PC-9 (cell line): Measurements from ENCODE around the gene PER2. TPM values are rescaled to one million over a fixed set of nuclear protein-coding genes. Genes with fewer than 3 reads are reported as not detected.

Experiments used
- BruUV-seq: library from RNA; stranded (reverse); fragments of 400-500 nt; replicated peaks from 2 replicates; lab custom pipeline; 2021; lab: Mats Ljungman, UMichigan
- CTCF ChIA-PET: fragments of 300-600 bp; sonication (Branson Sonifier 250); formaldehyde crosslinking; loops from one replicate; lab custom pipeline; 2022; ENCODE audit warnings: antibody characterized with exemption; lab: Charles Lee
- POLR2A ChIA-PET: fragments of 300-600 bp; sonication (Branson Sonifier 250); formaldehyde crosslinking; loops from one replicate; lab custom pipeline; 2022; ENCODE audit warnings: antibody characterized with exemption; ENCODE audit not compliant: unreplicated experiment; lab: Charles Lee
- DNase-seq, 2 experiments: peaks; one replicate each; pipeline versions ENCODE4 v3.0.0 to v3.0.0-alpha.2; 2015 to 2022; ENCODE audit warnings: mixed read lengths in 1 of 2
- H2AFZ ChIP-seq: fragments of 200-600 bp; sonication (generic); 2 replicates; pipeline ENCODE4 v1.8.1; 2017; ENCODE audit warnings: antibody characterized with exemption
- H3F3A ChIP-seq: fragments of 200-600 bp; sonication (generic); 2 replicates; pipeline ENCODE4 v1.8.1; 2017; ENCODE audit warnings: antibody characterized with exemption, mild to moderate bottlenecking, low read depth; ENCODE audit not compliant: insufficient read depth
- H3K27ac ChIP-seq: fragments of 200-600 bp; sonication (generic); 2 replicates; pipeline ENCODE4 v1.6.1; 2016; ENCODE audit warnings: mixed run types
- H3K27me3 ChIP-seq: fragments of 200-600 bp; sonication (generic); 2 replicates; pipeline ENCODE4 v1.6.1; 2016; ENCODE audit warnings: low read depth, mixed run types; ENCODE audit not compliant: insufficient read depth
- H3K36me3 ChIP-seq: fragments of 200-600 bp; sonication (generic); 2 replicates; pipeline ENCODE4 v1.6.1; 2016; ENCODE audit warnings: low read depth, mixed run types
- H3K4me1 ChIP-seq: fragments of 200-600 bp; sonication (generic); replicated peaks from 2 replicates; pipeline ENCODE4 v1.6.1; 2016; ENCODE audit warnings: mixed run types; ENCODE audit not compliant: insufficient read depth
- H3K4me2 ChIP-seq: fragments of 200-600 bp; sonication (generic); 2 replicates; pipeline ENCODE4 v1.6.1; 2017; ENCODE audit warnings: mixed run types
- H3K4me3 ChIP-seq: fragments of 200-600 bp; sonication (generic); 2 replicates; pipeline ENCODE4 v1.6.1; 2016; ENCODE audit warnings: mixed run types
- H3K79me2 ChIP-seq: fragments of 200-600 bp; sonication (generic); 2 replicates; pipeline ENCODE4 v1.6.1; 2017; ENCODE audit warnings: low read depth, mixed run types
- H3K9me2 ChIP-seq: fragments of 200-600 bp; sonication (generic); 2 replicates; pipeline ENCODE4 v1.8.1; 2017; ENCODE audit warnings: mild to moderate bottlenecking; ENCODE audit not compliant: insufficient read depth
- H3K9me3 ChIP-seq: fragments of 200-600 bp; sonication (generic); 2 replicates; pipeline ENCODE4 v1.8.1; 2016; ENCODE audit warnings: low read depth; ENCODE audit not compliant: insufficient read depth
- H4K20me1 ChIP-seq: fragments of 200-600 bp; sonication (generic); 2 replicates; pipeline ENCODE4 v1.8.1; 2017; ENCODE audit not compliant: insufficient read depth
- EZH2 ChIP-seq: fragments of 200-600 bp; sonication (generic); IDR thresholded peaks from 2 replicates; pipeline ENCODE4 v1.8.0; 2017; ENCODE audit warnings: antibody characterized with exemption, low read depth
- intact Hi-C: fragments of 100-400 bp; cut with micrococcal nuclease; formaldehyde crosslinking; loops from one replicate; pipeline ENCODE4 v1.10.0; 2022; ENCODE audit not compliant: unreplicated experiment
- total RNA-seq: library from RNA; stranded (reverse); gene quantifications from 2 replicates; pipeline ENCODE4 v1.2.3, GENCODE V29; 2021
- TF ChIP-seq, protein P1 (sequence below): fragments of 200-600 bp; sonication (generic); conservative IDR thresholded peaks from 2 replicates; pipeline ENCODE4 v1.6.1; 2017; ENCODE audit warnings: mixed run types, antibody characterized with exemption, mild to moderate bottlenecking, moderate library complexity

The PER2 gene
- total RNA-seq, 1 experiment from 2014 or later: 18.9 TPM

DNA sequence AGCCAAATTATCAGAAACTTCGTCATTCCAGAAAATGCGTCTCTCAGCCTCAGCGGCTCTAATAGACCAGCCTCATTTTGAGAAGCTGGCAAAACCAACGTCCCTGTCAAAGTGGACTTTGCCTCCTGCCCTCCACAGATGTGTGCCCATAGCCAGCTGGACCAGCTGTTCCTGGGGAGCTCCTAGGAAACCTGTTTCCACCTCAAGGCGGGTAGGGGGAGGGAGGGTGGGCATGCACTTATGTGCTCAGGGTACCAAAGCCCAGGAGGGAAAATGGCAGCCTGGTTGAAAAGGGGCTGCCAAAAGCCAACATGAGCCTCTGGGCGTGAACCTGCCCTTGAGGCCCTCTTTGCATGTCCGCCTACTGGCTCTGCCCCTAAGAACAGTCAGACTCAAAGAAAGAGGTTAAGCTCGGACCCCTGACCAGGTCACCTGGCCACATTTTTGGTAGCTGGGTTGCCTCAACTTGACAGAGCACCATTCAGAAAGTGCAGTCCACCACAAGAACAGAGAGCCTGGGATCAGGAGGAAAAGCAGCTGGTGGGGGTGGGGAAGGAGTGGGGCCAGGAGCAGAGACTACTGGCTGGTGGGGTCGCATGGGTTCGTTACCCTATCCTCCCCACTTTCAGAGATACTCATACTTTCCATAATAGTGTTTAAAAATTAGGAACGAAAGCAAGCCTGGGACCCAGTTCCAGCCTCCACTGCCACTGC lies 3.5 kb downstream of the PER2 start:
- H4K20me1 ChIP-seq: peaks cover 5% of the 10 kb centered on the region; the same call in 1 of the 2 replicates
- H3K27ac ChIP-seq: peak overlapping the region; percentile 85
- DNase-seq: no peak
- no peak overlapping the region for H2AFZ ChIP-seq
- peaks cover 43% of the 10 kb centered on the region for H3K4me1 ChIP-seq
- H3K4me3 ChIP-seq: peak overlapping the region; percentile 40; the same call in 1 of the 2 replicates
- intact Hi-C loops: loop anchor here (1.0 to 10.0 kb wide), 4 partner anchors 29 to 992 kb away; no protein-coding TSS in a partner anchor
- H3K9me2 ChIP-seq: no peaks in the 10 kb centered on the region
- TF ChIP-seq, protein P1, sequence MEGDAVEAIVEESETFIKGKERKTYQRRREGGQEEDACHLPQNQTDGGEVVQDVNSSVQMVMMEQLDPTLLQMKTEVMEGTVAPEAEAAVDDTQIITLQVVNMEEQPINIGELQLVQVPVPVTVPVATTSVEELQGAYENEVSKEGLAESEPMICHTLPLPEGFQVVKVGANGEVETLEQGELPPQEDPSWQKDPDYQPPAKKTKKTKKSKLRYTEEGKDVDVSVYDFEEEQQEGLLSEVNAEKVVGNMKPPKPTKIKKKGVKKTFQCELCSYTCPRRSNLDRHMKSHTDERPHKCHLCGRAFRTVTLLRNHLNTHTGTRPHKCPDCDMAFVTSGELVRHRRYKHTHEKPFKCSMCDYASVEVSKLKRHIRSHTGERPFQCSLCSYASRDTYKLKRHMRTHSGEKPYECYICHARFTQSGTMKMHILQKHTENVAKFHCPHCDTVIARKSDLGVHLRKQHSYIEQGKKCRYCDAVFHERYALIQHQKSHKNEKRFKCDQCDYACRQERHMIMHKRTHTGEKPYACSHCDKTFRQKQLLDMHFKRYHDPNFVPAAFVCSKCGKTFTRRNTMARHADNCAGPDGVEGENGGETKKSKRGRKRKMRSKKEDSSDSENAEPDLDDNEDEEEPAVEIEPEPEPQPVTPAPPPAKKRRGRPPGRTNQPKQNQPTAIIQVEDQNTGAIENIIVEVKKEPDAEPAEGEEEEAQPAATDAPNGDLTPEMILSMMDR: no peak
- no peak for TF ChIP-seq EZH2
- H3K27me3 ChIP-seq: no peaks in the 10 kb centered on the region
- H3K36me3 ChIP-seq: no peaks in the 10 kb centered on the region
- ChIA-PET POLR2A (interaction anchor here (0.5 kb wide), 1 partner anchor 81 kb away, joined by 7 read pairs; no protein-coding TSS in a partner anchor), CTCF (interaction anchor here (0.6 to 1.3 kb wide), 3 partner anchors 21 to 415 kb away, joined by 3 to 5 read pairs (median 4); no protein-coding TSS in a partner anchor)
- H3K9me3 ChIP-seq: no peaks in the 10 kb centered on the region
- peak overlapping the region; percentile 84 for H3K4me2 ChIP-seq
- H3F3A ChIP-seq: peaks cover 31% of the 10 kb centered on the region
- H3K79me2 ChIP-seq: peaks cover 58% of the 10 kb centered on the region
- BruUV-seq: no TSS peak

DNA sequence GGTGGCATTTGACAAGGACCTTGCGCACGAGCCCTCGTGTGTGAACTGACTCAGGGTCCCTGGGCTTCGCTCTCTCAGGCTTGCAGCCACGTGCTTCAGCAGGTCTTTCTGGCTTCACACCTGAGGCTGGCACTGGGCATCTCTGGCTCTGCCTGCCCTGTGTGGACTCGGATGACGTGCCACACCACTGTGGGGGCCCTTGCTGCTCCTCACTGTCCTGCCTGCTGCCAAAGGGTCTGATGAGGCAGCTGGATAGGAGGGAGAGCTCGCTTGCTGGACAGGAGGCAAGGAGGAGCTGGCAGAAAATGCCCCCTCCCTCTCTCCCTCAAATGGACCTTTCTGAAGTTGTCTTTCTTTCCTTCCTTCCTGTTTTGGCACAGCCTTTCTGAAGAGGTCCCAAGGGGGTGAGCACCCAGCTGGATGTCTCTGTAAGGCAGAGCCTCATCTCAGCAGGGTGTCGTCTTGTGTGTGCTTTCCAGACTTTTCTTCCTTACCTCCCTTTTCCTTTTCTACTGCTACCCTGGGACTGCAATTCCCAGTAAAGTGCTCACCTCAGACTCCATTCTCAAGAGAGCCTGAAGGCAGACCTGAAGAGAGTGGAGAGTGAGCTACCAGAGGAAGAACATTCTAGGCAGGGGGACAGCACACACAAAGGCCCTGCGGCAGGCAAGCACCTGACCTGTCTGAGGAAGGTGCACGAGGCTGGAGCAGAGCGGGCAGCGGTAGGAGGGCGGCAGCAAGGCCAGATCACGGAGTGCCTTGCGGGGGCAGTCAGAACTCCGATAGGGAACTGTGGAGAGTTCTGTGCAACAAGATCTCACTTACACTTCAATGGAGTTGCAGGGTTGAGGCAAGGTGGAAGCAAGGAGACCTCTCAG lies 5.3 kb downstream of the PER2 start:
- ChIA-PET POLR2A (no interaction called here), CTCF (interaction anchor here (0.7 kb wide), 1 partner anchor 22 kb away, joined by 3 read pairs; no protein-coding TSS in a partner anchor)
- Histone ChIP-seq H3K9me2 (no peaks in the 10 kb centered on the region), H3K4me1 (peaks cover 35% of the 10 kb centered on the region), H2AFZ (no peak overlapping the region), H3K36me3 (no peaks in the 10 kb centered on the region), H3F3A (peaks cover 23% of the 10 kb centered on the region), H3K9me3 (no peaks in the 10 kb centered on the region), H3K79me2 (peaks cover 71% of the 10 kb centered on the region), H3K27me3 (no peaks in the 10 kb centered on the region), H3K4me3 (no peak overlapping the region), H4K20me1 (peaks cover 5% of the 10 kb centered on the region; the same call in 1 of the 2 replicates), H3K27ac (no peak overlapping the region), H3K4me2 (no peak overlapping the region)
- intact Hi-C loops: loop anchor here (10.0 kb wide), 1 partner anchor 588 kb away; no protein-coding TSS in a partner anchor
- BruUV-seq: no TSS peak
- TF ChIP-seq EZH2: no peak
- TF ChIP-seq, protein P1: no peak
- DNase-seq: no peak

DNA sequence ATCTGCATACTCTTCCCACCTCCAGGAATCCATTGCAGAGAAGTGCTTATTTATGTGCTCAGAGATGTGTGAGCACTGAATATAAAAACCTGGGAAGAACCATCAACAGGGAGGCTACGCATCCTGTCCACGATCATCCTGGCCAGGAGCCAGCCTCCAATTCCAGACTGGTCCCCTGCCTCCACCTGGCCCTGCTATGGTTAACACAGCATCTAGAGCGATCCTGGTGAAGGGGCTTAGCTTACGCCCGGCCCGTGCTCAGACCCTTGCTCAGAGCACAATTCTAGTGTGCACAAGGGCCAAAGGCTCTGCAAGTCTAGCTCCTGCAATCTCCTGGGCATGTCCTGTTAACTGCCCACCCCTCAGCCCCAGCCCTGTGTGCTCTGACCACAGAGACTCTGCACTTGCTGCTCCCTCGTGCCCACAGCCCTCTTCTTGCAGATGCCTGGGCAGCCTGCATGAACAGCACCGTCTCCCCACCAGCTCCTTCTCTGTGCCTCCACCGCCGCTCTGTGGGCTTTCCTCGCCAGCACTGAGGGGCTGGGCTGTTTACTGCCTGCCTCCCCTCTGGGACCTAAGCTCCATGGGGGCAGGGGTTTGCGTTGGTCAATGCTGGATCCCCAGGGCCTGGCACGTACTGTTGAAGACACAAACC lies 6.5 kb downstream of the PER2 start:
- CTCF ChIA-PET: no interaction called here
- H3K9me2 ChIP-seq: no peaks in the 10 kb centered on the region
- peaks cover 25% of the 10 kb centered on the region for H3K4me1 ChIP-seq
- H3F3A ChIP-seq: peaks cover 18% of the 10 kb centered on the region
- H3K79me2 ChIP-seq: peaks cover 66% of the 10 kb centered on the region
- H3K36me3 ChIP-seq: no peaks in the 10 kb centered on the region
- H4K20me1 ChIP-seq: peaks cover 5% of the 10 kb centered on the region; the same call in 1 of the 2 replicates
- H3K27me3 ChIP-seq: no peaks in the 10 kb centered on the region
- POLR2A ChIA-PET: no interaction called here
- no peaks in the 10 kb centered on the region for H3K9me3 ChIP-seq
- no peak overlapping the region for H2AFZ ChIP-seq
- TF ChIP-seq EZH2: no peak
- TF ChIP-seq, protein P1: no peak
- no peak overlapping the region for H3K4me2 ChIP-seq
- H3K4me3 ChIP-seq: no peak overlapping the region
- BruUV-seq: no TSS peak
- intact Hi-C loops: loop anchor here (10.0 kb wide), 1 partner anchor 587 kb away; no protein-coding TSS in a partner anchor
- no peak for DNase-seq
- no peak overlapping the region for H3K27ac ChIP-seq
